SK-N-SH (cell line): ENCODE results near the gene SHROOM3.

ENCODE experiments used
- CHD2 ChIP-seq: fragments of 150-350 bp; IDR thresholded peaks from 2 replicates; pipeline ENCODE4 v1.6.1; 2018; ENCODE audit warnings: low read length; ENCODE audit not compliant: partially characterized antibody
- EP300 ChIP-seq, 2 experiments: IDR thresholded peaks; 2 replicates each; pipeline versions ENCODE4 v1.4.0 to v1.6.1; 2012; ENCODE audit warnings: borderline replicate concordance in 1 of 2, low read depth in 1 of 2, low read length in 1 of 2
- GABPA ChIP-seq: IDR thresholded peaks from 2 replicates; pipeline ENCODE4 v1.4.0; 2012; ENCODE audit warnings: low read depth, mild to moderate bottlenecking
- MEF2A ChIP-seq: IDR thresholded peaks from 2 replicates; pipeline ENCODE4 v1.4.0; 2012; ENCODE audit warnings: low read depth, borderline replicate concordance
- NFIC ChIP-seq: IDR thresholded peaks from 2 replicates; pipeline ENCODE4 v1.4.0; 2012; ENCODE audit warnings: borderline replicate concordance
- NRF1 ChIP-seq: IDR thresholded peaks from 2 replicates; pipeline ENCODE4 v1.6.1; 2012; ENCODE audit warnings: low read depth, mild to moderate bottlenecking, low read length
- RAD21 ChIP-seq: IDR thresholded peaks from 2 replicates; pipeline ENCODE4 v1.6.1; 2012; ENCODE audit warnings: mild to moderate bottlenecking, low read length
- RFX5 ChIP-seq: IDR thresholded peaks from 2 replicates; pipeline ENCODE4 v1.6.1; 2012; ENCODE audit warnings: mild to moderate bottlenecking, improper control_type of control experiment, low read length
- SMC3 ChIP-seq: IDR thresholded peaks from 2 replicates; pipeline ENCODE4 v1.6.1; 2012; ENCODE audit warnings: low read depth, low read length, improper control_type of control experiment
- TAF1 ChIP-seq: IDR thresholded peaks from 2 replicates; pipeline ENCODE4 v1.6.1; 2012; ENCODE audit warnings: low read depth, mild to moderate bottlenecking, low read length, moderate library complexity, borderline replicate concordance
- TF ChIP-seq, protein P1 (sequence below): fragments of 150-350 bp; IDR thresholded peaks from 2 replicates; pipeline ENCODE4 v1.6.1; 2017; ENCODE audit warnings: antibody characterized with exemption, low read length, low read depth, borderline replicate concordance
- TF ChIP-seq, protein P2 (sequence below): fragments of 200-600 bp; sonication (generic); IDR thresholded peaks from 2 replicates; pipeline ENCODE4 v1.6.1; 2017; ENCODE audit warnings: antibody characterized with exemption, mild to moderate bottlenecking, moderate library complexity
- TF ChIP-seq, protein P3 (sequence below): IDR thresholded peaks from 2 replicates; pipeline ENCODE4 v1.6.1; 2012; ENCODE audit warnings: mild to moderate bottlenecking, low read depth, low read length, moderate library complexity
- TF ChIP-seq, protein P4 (sequence below): IDR thresholded peaks from 2 replicates; pipeline ENCODE4 v1.4.0; 2012; ENCODE audit warnings: low read depth

DNA sequence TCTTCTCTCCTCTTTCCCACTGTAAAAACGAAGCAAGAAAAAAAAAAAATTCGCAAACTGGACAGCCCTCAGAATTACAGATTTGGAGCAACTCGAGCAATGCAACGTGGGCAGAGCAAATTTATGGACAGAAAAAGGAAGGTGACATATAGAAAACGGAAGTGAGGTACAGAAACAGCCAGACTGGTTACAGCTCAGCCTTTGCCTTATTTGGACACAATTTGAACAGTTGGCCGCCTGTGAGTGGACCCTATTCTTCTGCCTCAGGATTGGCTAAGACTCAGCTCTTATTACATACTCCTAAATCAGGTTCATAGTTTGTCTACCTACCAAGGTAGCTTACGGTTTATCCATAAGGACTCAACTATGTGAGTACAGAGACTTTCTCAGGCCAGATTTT, 364.1 kb downstream of the SHROOM3 start:
- TF ChIP-seq RAD21 = no peak
- TF ChIP-seq, protein P1, sequence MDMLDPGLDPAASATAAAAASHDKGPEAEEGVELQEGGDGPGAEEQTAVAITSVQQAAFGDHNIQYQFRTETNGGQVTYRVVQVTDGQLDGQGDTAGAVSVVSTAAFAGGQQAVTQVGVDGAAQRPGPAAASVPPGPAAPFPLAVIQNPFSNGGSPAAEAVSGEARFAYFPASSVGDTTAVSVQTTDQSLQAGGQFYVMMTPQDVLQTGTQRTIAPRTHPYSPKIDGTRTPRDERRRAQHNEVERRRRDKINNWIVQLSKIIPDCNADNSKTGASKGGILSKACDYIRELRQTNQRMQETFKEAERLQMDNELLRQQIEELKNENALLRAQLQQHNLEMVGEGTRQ = no peak
- TF ChIP-seq, protein P2, sequence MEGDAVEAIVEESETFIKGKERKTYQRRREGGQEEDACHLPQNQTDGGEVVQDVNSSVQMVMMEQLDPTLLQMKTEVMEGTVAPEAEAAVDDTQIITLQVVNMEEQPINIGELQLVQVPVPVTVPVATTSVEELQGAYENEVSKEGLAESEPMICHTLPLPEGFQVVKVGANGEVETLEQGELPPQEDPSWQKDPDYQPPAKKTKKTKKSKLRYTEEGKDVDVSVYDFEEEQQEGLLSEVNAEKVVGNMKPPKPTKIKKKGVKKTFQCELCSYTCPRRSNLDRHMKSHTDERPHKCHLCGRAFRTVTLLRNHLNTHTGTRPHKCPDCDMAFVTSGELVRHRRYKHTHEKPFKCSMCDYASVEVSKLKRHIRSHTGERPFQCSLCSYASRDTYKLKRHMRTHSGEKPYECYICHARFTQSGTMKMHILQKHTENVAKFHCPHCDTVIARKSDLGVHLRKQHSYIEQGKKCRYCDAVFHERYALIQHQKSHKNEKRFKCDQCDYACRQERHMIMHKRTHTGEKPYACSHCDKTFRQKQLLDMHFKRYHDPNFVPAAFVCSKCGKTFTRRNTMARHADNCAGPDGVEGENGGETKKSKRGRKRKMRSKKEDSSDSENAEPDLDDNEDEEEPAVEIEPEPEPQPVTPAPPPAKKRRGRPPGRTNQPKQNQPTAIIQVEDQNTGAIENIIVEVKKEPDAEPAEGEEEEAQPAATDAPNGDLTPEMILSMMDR = no peak
- TF ChIP-seq NRF1 = no peak
- TF ChIP-seq NFIC = no peak
- TF ChIP-seq MEF2A = no peak
- no peak for TF ChIP-seq CHD2
- TF ChIP-seq GABPA = no peak
- no peak for TF ChIP-seq SMC3
- TF ChIP-seq RFX5 = no peak
- TF ChIP-seq TAF1 = no peak
- TF ChIP-seq, protein P3, sequence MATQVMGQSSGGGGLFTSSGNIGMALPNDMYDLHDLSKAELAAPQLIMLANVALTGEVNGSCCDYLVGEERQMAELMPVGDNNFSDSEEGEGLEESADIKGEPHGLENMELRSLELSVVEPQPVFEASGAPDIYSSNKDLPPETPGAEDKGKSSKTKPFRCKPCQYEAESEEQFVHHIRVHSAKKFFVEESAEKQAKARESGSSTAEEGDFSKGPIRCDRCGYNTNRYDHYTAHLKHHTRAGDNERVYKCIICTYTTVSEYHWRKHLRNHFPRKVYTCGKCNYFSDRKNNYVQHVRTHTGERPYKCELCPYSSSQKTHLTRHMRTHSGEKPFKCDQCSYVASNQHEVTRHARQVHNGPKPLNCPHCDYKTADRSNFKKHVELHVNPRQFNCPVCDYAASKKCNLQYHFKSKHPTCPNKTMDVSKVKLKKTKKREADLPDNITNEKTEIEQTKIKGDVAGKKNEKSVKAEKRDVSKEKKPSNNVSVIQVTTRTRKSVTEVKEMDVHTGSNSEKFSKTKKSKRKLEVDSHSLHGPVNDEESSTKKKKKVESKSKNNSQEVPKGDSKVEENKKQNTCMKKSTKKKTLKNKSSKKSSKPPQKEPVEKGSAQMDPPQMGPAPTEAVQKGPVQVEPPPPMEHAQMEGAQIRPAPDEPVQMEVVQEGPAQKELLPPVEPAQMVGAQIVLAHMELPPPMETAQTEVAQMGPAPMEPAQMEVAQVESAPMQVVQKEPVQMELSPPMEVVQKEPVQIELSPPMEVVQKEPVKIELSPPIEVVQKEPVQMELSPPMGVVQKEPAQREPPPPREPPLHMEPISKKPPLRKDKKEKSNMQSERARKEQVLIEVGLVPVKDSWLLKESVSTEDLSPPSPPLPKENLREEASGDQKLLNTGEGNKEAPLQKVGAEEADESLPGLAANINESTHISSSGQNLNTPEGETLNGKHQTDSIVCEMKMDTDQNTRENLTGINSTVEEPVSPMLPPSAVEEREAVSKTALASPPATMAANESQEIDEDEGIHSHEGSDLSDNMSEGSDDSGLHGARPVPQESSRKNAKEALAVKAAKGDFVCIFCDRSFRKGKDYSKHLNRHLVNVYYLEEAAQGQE = no peak
- TF ChIP-seq EP300 (IDR thresholded peaks at IDR 0.05; ENCODE audit: borderline replicate concordance in 1 of 2, low read depth in 1 of 2, low read length in 1 of 2) = no peak
- TF ChIP-seq, protein P4, sequence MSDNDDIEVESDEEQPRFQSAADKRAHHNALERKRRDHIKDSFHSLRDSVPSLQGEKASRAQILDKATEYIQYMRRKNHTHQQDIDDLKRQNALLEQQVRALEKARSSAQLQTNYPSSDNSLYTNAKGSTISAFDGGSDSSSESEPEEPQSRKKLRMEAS = no peak
